Liver (tissue), 9 donors: ENCODE data around the gene ADARB1. TPM values are rescaled to one million over a fixed set of nuclear protein-coding genes. Genes with fewer than 3 reads are reported as not detected.

Experiments
- DNase-seq: peaks from one replicate; pipeline ENCODE4 v3.0.0-alpha.2; 2017; ENCODE audit warnings: low spot score
- H3K27ac ChIP-seq, 2 donors: one replicate each; pipeline ENCODE4 v1.7.0; 2013; ENCODE audit warnings: inconsistent platforms in 2 of 2, low read length in 2 of 2, control low read depth in 1 of 2, low read depth in 1 of 2, mild to moderate bottlenecking in 1 of 2
- H3K27me3 ChIP-seq, 4 donors: one replicate each; pipeline versions ENCODE4 v1.6.1 to v1.7.0; 2013; ENCODE audit warnings: low read length in 3 of 4, inconsistent platforms in 1 of 4, mild to moderate bottlenecking in 1 of 4, moderate library complexity in 1 of 4; ENCODE audit not compliant: control insufficient read depth in 4 of 4, insufficient read depth in 4 of 4
- H3K36me3 ChIP-seq, 4 donors: one replicate each; pipeline versions ENCODE4 v1.6.1 to v1.7.0; 2013; ENCODE audit warnings: low read length in 3 of 4, mild to moderate bottlenecking in 3 of 4, low read depth in 1 of 4, moderate library complexity in 1 of 4; ENCODE audit not compliant: control insufficient read depth in 4 of 4, insufficient read depth in 3 of 4
- H3K4me1 ChIP-seq, 4 donors: one replicate each; pipeline versions ENCODE4 v1.6.1 to v1.7.0; 2013; ENCODE audit warnings: low read length in 3 of 4, mild to moderate bottlenecking in 3 of 4, moderate library complexity in 1 of 4; ENCODE audit not compliant: control insufficient read depth in 4 of 4, insufficient read depth in 4 of 4
- H3K4me3 ChIP-seq, 3 donors: one replicate each; pipeline versions ENCODE4 v1.6.1 to v1.7.0; 2013; ENCODE audit warnings: low read length in 3 of 3, control low read depth in 1 of 3, low read depth in 1 of 3, mild to moderate bottlenecking in 1 of 3
- H3K9ac ChIP-seq, 2 donors: one replicate each; pipeline ENCODE4 v1.7.0; 2013; ENCODE audit warnings: low read length in 2 of 2, mild to moderate bottlenecking in 2 of 2, moderate library complexity in 2 of 2, control low read depth in 1 of 2, low read depth in 1 of 2
- H3K9me3 ChIP-seq, 4 donors: one replicate each; pipeline versions ENCODE4 v1.6.1 to v1.7.0; 2013; ENCODE audit warnings: low read length in 3 of 4; ENCODE audit not compliant: control insufficient read depth in 4 of 4
- EGR1 ChIP-seq, 2 donors: IDR thresholded peaks; 2 replicates each; pipeline ENCODE4 v1.6.1; 2016 to 2018; ENCODE audit warnings: antibody characterized with exemption in 2 of 2, low read depth in 2 of 2
- FOXA1 ChIP-seq: IDR thresholded peaks from 2 replicates; pipeline ENCODE4 v1.6.1; 2016; ENCODE audit warnings: antibody characterized with exemption
- FOXA2 ChIP-seq: IDR thresholded peaks from 2 replicates; pipeline ENCODE4 v1.6.1; 2016; ENCODE audit warnings: antibody characterized with exemption
- GABPA ChIP-seq, 2 donors: IDR thresholded peaks in 1 of 2; conservative IDR thresholded peaks in 1 of 2; 2 replicates each; pipeline ENCODE4 v1.6.1; 2016; ENCODE audit warnings: antibody characterized with exemption in 2 of 2, mild to moderate bottlenecking in 1 of 2, moderate library complexity in 1 of 2
- HNF4A ChIP-seq, 2 donors: conservative IDR thresholded peaks; 2 replicates each; pipeline ENCODE4 v1.6.1; 2016; ENCODE audit warnings: antibody characterized with exemption in 2 of 2, mild to moderate bottlenecking in 2 of 2
- HNF4G ChIP-seq: IDR thresholded peaks from 2 replicates; pipeline ENCODE4 v1.6.1; 2016; ENCODE audit warnings: antibody characterized with exemption
- JUND ChIP-seq, 2 donors: IDR thresholded peaks; 2 replicates each; pipeline ENCODE4 v1.6.1; 2016; ENCODE audit warnings: antibody characterized with exemption in 2 of 2
- MAX ChIP-seq: IDR thresholded peaks from 2 replicates; pipeline ENCODE4 v1.6.1; 2016; ENCODE audit warnings: antibody characterized with exemption
- NR2F2 ChIP-seq: IDR thresholded peaks from 2 replicates; pipeline ENCODE4 v1.6.1; 2016; ENCODE audit warnings: antibody characterized with exemption
- RAD21 ChIP-seq, 2 donors: IDR thresholded peaks; 2 replicates each; pipeline ENCODE4 v1.6.1; 2016; ENCODE audit warnings: antibody characterized with exemption in 2 of 2, mild to moderate bottlenecking in 2 of 2
- RXRA ChIP-seq, 2 donors: IDR thresholded peaks; 2 replicates each; pipeline ENCODE4 v1.6.1; 2017 to 2018; ENCODE audit warnings: antibody characterized with exemption in 2 of 2, mild to moderate bottlenecking in 1 of 2
- SP1 ChIP-seq: IDR thresholded peaks from 2 replicates; pipeline ENCODE4 v1.6.1; 2018; ENCODE audit warnings: antibody characterized with exemption, mild to moderate bottlenecking
- TAF1 ChIP-seq: conservative IDR thresholded peaks from 2 replicates; pipeline ENCODE4 v1.6.1; 2016; ENCODE audit warnings: antibody characterized with exemption, mild to moderate bottlenecking
- YY1 ChIP-seq: IDR thresholded peaks from 2 replicates; pipeline ENCODE4 v1.6.1; 2016; ENCODE audit warnings: antibody characterized with exemption, mild to moderate bottlenecking
- ZBTB33 ChIP-seq: IDR thresholded peaks from 2 replicates; pipeline ENCODE4 v1.6.1; 2016; ENCODE audit warnings: antibody characterized with exemption
- WGBS: extraction: QIAGEN DNeasy Blood & Tissue Kit; methylation state at CpG from one replicate; pipeline ENCODE4 v1.1.7; 2013; 5-methylcytosine and 5-hydroxymethylcytosine counted together
- polyA plus RNA-seq, 2 donors: library from polyadenylated mRNA; stranded (reverse) in 1 of 2; unstranded in 1 of 2; fragments of 200-250 nt in 1 of 2; fragments of >200 nt in 1 of 2; fragmentation: Nextera tagmentation in 1 of 2; extraction: Ambion mirVana in 1 of 2; gene quantifications; one replicate each; pipeline versions ENCODE4 v1.2.1 to v1.2.3, GENCODE V29; 2013 to 2015
- total RNA-seq, 2 donors: library from RNA; depleted of rRNA; stranded (reverse); fragments of >200 nt; gene quantifications; one replicate each; pipeline ENCODE4 v1.2.3, GENCODE V29; 2014
- TF ChIP-seq, protein P1 (sequence below): IDR thresholded peaks from 2 replicates; pipeline ENCODE4 v1.6.1; 2016; ENCODE audit warnings: antibody characterized with exemption, mild to moderate bottlenecking
- TF ChIP-seq, protein P2 (sequence below): fragments of 150-350 bp; IDR thresholded peaks from 2 replicates; pipeline ENCODE4 v1.5.1; 2017; ENCODE audit warnings: improper control_type of control experiment, low read depth, low read length; ENCODE audit not compliant: missing input control
- TF ChIP-seq, protein P3 (sequence below): IDR thresholded peaks from 2 replicates; pipeline ENCODE4 v1.6.1; 2016; ENCODE audit warnings: antibody characterized with exemption
- donor health status: healthy.
- donor health status: healthy.
- donor health status: healthy.
- donor health status: healthy.
- donor health status: healthy.

Gene ADARB1
- total and polyA plus RNA-seq, 4 donors = 1.6 to 7.8 (median 2.9) TPM

DNA sequence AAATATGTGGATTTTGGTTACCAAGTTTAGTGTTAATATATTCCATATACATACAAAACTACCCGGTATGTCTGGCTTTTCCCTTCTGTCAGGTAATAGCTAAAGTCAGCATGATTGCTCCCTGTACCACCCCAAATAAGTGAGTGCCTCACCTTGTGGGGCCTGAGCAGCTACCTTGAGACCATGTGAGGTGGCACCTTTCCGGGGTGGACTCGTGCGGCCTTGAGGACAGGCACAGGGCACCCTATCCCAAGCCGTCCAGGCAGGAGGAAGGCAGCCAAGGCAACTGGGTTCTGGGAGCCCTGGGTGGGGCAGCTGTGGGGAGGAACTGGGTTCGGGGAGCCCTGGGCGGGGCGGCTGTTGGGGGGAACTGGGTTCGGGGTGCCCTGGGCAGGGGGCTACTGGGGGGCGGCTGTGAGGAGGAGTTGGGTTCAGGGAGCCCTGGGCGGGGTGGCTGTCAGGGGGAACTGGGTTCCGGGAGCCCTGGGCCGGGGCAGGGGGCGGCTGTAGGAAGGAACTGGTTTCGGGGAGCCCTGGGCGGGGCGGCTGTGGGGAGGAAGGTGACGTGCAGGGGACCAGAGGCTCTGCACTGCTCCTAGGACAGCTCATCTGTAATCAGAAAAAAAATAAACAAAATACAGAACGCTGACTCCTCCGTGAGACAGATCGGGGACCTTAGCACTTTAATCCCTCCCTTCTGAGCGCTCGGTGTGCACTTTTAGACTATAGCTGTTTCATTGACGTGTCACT lies 150.0 kb downstream of the ADARB1 start:
- Histone ChIP-seq H3K36me3 (peaks cover 0 to 7% (median 2%) of the 10 kb centered on the region in 4 donors), H3K4me3 (no peak overlapping the region), H3K9me3 (no peaks in the 10 kb centered on the region), H3K27me3 (no peaks in the 10 kb centered on the region), H3K9ac (no peak overlapping the region), H3K4me1 (peaks cover 0 to 2% (median 0%) of the 10 kb centered on the region in 4 donors), H3K27ac (no peak overlapping the region)
- WGBS = 89% methylated on average over 24 of the region's 24 CpGs
- TF ChIP-seq RXRA (IDR thresholded peaks at IDR 0.05) (no peak), NR2F2 (no peak), RAD21 (IDR thresholded peaks at IDR 0.05) (no peak), FOXA1 (no peak), JUND (IDR thresholded peaks at IDR 0.05) (no peak), SP1 (no peak), HNF4G (no peak), FOXA2 (no peak), TAF1 (no peak)
- TF ChIP-seq, protein P1, sequence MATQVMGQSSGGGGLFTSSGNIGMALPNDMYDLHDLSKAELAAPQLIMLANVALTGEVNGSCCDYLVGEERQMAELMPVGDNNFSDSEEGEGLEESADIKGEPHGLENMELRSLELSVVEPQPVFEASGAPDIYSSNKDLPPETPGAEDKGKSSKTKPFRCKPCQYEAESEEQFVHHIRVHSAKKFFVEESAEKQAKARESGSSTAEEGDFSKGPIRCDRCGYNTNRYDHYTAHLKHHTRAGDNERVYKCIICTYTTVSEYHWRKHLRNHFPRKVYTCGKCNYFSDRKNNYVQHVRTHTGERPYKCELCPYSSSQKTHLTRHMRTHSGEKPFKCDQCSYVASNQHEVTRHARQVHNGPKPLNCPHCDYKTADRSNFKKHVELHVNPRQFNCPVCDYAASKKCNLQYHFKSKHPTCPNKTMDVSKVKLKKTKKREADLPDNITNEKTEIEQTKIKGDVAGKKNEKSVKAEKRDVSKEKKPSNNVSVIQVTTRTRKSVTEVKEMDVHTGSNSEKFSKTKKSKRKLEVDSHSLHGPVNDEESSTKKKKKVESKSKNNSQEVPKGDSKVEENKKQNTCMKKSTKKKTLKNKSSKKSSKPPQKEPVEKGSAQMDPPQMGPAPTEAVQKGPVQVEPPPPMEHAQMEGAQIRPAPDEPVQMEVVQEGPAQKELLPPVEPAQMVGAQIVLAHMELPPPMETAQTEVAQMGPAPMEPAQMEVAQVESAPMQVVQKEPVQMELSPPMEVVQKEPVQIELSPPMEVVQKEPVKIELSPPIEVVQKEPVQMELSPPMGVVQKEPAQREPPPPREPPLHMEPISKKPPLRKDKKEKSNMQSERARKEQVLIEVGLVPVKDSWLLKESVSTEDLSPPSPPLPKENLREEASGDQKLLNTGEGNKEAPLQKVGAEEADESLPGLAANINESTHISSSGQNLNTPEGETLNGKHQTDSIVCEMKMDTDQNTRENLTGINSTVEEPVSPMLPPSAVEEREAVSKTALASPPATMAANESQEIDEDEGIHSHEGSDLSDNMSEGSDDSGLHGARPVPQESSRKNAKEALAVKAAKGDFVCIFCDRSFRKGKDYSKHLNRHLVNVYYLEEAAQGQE = no peak
- DNase-seq = no peak

DNA sequence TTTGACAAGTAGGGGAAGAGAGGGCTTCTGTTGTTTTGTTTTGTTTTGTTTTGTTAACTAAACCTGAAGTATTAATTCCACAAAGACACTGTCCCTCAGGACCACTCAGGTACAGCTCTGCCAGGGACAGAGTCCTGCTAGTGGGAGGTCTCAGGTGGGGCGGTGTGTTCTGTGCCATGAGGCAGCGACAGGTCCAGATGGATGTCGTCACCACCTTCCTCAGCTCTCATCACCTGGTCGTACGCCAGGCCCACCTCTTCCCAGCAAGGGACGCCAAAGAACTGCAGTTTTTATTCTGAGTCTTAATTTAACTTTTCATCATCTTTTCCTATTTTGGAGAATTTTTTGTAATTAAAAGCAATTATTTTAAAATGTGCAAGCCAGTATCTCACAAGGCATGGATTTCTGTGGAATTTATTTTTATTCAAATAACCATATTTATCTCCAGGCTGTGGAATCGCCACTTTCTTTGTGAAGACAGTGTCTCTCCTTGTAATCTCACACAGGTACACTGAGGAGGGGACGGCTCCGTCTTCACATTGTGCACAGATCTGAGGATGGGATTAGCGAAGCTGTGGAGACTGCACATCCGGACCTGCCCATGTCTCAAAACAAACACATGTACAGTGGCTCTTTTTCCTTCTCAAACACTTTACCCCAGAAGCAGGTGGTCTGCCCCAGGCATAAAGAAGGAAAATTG lies 150.8 kb downstream of the ADARB1 start:
- WGBS = 94% methylated on average over 11 of the region's 11 CpGs
- no peaks in the 10 kb centered on the region for H3K9me3 ChIP-seq
- peaks cover 0 to 2% (median 0%) of the 10 kb centered on the region in 4 donors for H3K4me1 ChIP-seq
- no peak overlapping the region for H3K4me3 ChIP-seq
- TF ChIP-seq ZBTB33 (no peak), FOXA1 (no peak), RAD21 (IDR thresholded peaks at IDR 0.05) (no peak), HNF4A (conservative IDR thresholded peaks at IDR 0.05) (no peak), EGR1 (IDR thresholded peaks at IDR 0.05; ENCODE audit: low read depth in 2 of 2) (no peak), YY1 (no peak), NR2F2 (no peak), FOXA2 (no peak), HNF4G (no peak), RXRA (IDR thresholded peaks at IDR 0.05) (no peak), MAX (no peak), JUND (IDR thresholded peaks at IDR 0.05) (no peak), TAF1 (no peak), GABPA (IDR thresholded peaks at IDR 0.05 in 1 of 2, conservative IDR thresholded peaks at IDR 0.05 in 1 of 2) (no peak), SP1 (no peak)
- TF ChIP-seq, protein P2, sequence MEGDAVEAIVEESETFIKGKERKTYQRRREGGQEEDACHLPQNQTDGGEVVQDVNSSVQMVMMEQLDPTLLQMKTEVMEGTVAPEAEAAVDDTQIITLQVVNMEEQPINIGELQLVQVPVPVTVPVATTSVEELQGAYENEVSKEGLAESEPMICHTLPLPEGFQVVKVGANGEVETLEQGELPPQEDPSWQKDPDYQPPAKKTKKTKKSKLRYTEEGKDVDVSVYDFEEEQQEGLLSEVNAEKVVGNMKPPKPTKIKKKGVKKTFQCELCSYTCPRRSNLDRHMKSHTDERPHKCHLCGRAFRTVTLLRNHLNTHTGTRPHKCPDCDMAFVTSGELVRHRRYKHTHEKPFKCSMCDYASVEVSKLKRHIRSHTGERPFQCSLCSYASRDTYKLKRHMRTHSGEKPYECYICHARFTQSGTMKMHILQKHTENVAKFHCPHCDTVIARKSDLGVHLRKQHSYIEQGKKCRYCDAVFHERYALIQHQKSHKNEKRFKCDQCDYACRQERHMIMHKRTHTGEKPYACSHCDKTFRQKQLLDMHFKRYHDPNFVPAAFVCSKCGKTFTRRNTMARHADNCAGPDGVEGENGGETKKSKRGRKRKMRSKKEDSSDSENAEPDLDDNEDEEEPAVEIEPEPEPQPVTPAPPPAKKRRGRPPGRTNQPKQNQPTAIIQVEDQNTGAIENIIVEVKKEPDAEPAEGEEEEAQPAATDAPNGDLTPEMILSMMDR = no peak
- TF ChIP-seq, protein P3, sequence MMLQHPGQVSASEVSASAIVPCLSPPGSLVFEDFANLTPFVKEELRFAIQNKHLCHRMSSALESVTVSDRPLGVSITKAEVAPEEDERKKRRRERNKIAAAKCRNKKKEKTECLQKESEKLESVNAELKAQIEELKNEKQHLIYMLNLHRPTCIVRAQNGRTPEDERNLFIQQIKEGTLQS = no peak
- TF ChIP-seq, protein P1 = no peak
- no peak for DNase-seq
- H3K36me3 ChIP-seq = peaks cover 0 to 7% (median 2%) of the 10 kb centered on the region in 4 donors
- H3K9ac ChIP-seq = no peak overlapping the region
- no peaks in the 10 kb centered on the region for H3K27me3 ChIP-seq
- no peak overlapping the region for H3K27ac ChIP-seq
